ENCODE results near the gene PNPLA6.

DNA sequence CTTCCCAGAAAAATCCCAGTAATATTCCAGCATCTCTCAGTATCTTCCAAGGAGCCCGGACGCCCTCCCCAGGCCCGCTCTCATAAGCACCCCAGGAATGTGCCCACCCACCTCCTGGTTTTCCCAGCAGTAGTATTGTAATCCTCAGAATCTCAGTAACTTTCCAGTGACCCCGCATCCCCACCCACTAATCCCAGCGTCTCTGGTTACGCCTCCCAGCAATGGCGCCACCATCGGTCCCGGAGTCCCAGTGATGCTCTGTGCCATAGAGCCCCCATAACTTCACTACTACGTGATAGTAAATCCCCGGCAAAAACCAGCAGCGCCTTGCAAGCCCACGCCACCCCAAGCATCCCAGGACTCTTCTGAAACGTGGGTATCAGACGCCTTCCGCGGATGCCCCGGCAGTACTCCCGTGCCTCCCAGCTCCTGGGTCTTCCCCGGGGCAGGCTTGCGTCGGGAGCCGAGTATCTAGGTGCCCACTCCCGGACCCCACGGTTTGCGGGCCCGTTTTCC, 928 bp upstream of the PNPLA6 start:
- TF ChIP-seq, protein P1, sequence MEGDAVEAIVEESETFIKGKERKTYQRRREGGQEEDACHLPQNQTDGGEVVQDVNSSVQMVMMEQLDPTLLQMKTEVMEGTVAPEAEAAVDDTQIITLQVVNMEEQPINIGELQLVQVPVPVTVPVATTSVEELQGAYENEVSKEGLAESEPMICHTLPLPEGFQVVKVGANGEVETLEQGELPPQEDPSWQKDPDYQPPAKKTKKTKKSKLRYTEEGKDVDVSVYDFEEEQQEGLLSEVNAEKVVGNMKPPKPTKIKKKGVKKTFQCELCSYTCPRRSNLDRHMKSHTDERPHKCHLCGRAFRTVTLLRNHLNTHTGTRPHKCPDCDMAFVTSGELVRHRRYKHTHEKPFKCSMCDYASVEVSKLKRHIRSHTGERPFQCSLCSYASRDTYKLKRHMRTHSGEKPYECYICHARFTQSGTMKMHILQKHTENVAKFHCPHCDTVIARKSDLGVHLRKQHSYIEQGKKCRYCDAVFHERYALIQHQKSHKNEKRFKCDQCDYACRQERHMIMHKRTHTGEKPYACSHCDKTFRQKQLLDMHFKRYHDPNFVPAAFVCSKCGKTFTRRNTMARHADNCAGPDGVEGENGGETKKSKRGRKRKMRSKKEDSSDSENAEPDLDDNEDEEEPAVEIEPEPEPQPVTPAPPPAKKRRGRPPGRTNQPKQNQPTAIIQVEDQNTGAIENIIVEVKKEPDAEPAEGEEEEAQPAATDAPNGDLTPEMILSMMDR (IDR thresholded peaks at IDR 0.05): no peak
- TF ChIP-seq POLR2A (IDR thresholded peaks at IDR 0.05): no peak
